NCI-H345 treated with DMSO at 0.1 percent for 48 hours (cell line): ENCODE data around the gene CD244.
"Not testable (repeated sequence)": the region's sequence is repeated elsewhere in the genome, so short reads cannot be mapped to it uniquely, and the experiment has no call there.

Source experiments
- DNase-seq: peaks from one replicate; lab custom pipeline; 2025; ENCODE audit not compliant: unreplicated experiment; lab: John Stamatoyannopoulos, UW

Gene CD244

GRCh38 chr1:160879056-160879455 lies 16.4 kb upstream of the CD244 start:
- DNase-seq = no peak

- DNase-seq = no peak
Observed at GRCh38 chr1:160877221-160877620, 14.5 kb upstream of the CD244 start.

GRCh38 chr1:160876311-160876710 lies 13.6 kb upstream of the CD244 start:
- DNase-seq = no peak

- not testable (repeated sequence) for DNase-seq
Observed at GRCh38 chr1:160875591-160875990, 12.9 kb upstream of the CD244 start.

- no peak for DNase-seq
Observed at GRCh38 chr1:160874935-160875334, 12.2 kb upstream of the CD244 start.

- DNase-seq = no peak
Observed at GRCh38 chr1:160868141-160868540, 5.5 kb upstream of the CD244 start.

- not testable (repeated sequence) for DNase-seq
Observed at GRCh38 chr1:160867651-160868050, 5.0 kb upstream of the CD244 start.

- no peak for DNase-seq
Observed at GRCh38 chr1:160866695-160867260, 4.1 kb upstream of the CD244 start.

- no peak for DNase-seq
Observed at GRCh38 chr1:160866001-160866694, 3.5 kb upstream of the CD244 start.

- no peak for DNase-seq
Observed at GRCh38 chr1:160865337-160865736, 2.6 kb upstream of the CD244 start.

- DNase-seq = no peak
Observed at GRCh38 chr1:160864173-160864572, 1.5 kb upstream of the CD244 start.

- no peak for DNase-seq
Observed at GRCh38 chr1:160863774-160864131, 1.1 kb upstream of the CD244 start.

GRCh38 chr1:160863061-160863773 lies 530 bp upstream of the CD244 start:
- DNase-seq = no peak

- no peak for DNase-seq
Observed at GRCh38 chr1:160860840-160861505, 1.7 kb downstream of the CD244 start.

- DNase-seq = no peak
Observed at GRCh38 chr1:160859166-160859565, 3.5 kb downstream of the CD244 start.

- DNase-seq = no peak
Observed at GRCh38 chr1:160858507-160858906, 4.2 kb downstream of the CD244 start.

GRCh38 chr1:160858097-160858496 lies 4.6 kb downstream of the CD244 start:
- peak; percentile 13 for DNase-seq

- DNase-seq = no peak
Observed at GRCh38 chr1:160855181-160855981, 7.3 kb downstream of the CD244 start.

GRCh38 chr1:160853754-160854153 lies 8.9 kb downstream of the CD244 start:
- DNase-seq = no peak

- DNase-seq = no peak
Observed at GRCh38 chr1:160853014-160853413, 9.7 kb downstream of the CD244 start.

GRCh38 chr1:160850993-160851392 lies 11.7 kb downstream of the CD244 start:
- no peak for DNase-seq
